ENCODE measurements around the gene PNPLA7.
"Not testable (repeated sequence)": the region's sequence is repeated elsewhere in the genome, so short reads cannot be mapped to it uniquely, and the experiment has no call there.

The PNPLA7 gene

GRCh38 chr9:137542486-137542885 lies 7.7 kb downstream of the PNPLA7 start:
- DNase-seq, result no peak

- no peak for DNase-seq
Observed at GRCh38 chr9:137540536-137540935, 9.7 kb downstream of the PNPLA7 start.

- no peak for DNase-seq
Observed at GRCh38 chr9:137538058-137538457, 12.1 kb downstream of the PNPLA7 start.

GRCh38 chr9:137536594-137537131 lies 13.5 kb downstream of the PNPLA7 start:
- DNase-seq, result not testable (repeated sequence)

GRCh38 chr9:137535120-137535428 lies 15.1 kb downstream of the PNPLA7 start:
- DNase-seq, result no peak

- peak; percentile 46 for DNase-seq
Observed at GRCh38 chr9:137534256-137535119, 15.7 kb downstream of the PNPLA7 start.

- DNase-seq, result not testable (repeated sequence)
Observed at GRCh38 chr9:137532891-137533468, 17.2 kb downstream of the PNPLA7 start.

- DNase-seq, result no peak
Observed at GRCh38 chr9:137531099-137531765, 19.0 kb downstream of the PNPLA7 start.

- DNase-seq, result no peak
Observed at GRCh38 chr9:137530331-137530730, 19.9 kb downstream of the PNPLA7 start.

- DNase-seq, result no peak
Observed at GRCh38 chr9:137524981-137525317, 25.3 kb downstream of the PNPLA7 start.

- no peak for DNase-seq
Observed at GRCh38 chr9:137524161-137524980, 25.8 kb downstream of the PNPLA7 start.

GRCh38 chr9:137522746-137523455 lies 27.3 kb downstream of the PNPLA7 start:
- no peak for DNase-seq

- no peak for DNase-seq
Observed at GRCh38 chr9:137521405-137521985, 28.7 kb downstream of the PNPLA7 start.

- DNase-seq, result no peak
Observed at GRCh38 chr9:137520614-137521404, 29.4 kb downstream of the PNPLA7 start.

GRCh38 chr9:137519553-137519952 lies 30.6 kb downstream of the PNPLA7 start:
- DNase-seq, result no peak

- DNase-seq, result not testable (repeated sequence)
Observed at GRCh38 chr9:137518661-137519459, 31.3 kb downstream of the PNPLA7 start.

- DNase-seq, result no peak
Observed at GRCh38 chr9:137516144-137516917, 33.9 kb downstream of the PNPLA7 start.

- no peak for DNase-seq
Observed at GRCh38 chr9:137515338-137515724, 34.9 kb downstream of the PNPLA7 start.
